ENCODE data around the gene CTAGE1. TPM values are rescaled to one million over a fixed set of nuclear protein-coding genes. Genes with fewer than 3 reads are reported as not detected.

CTAGE1 gene
- polyA plus RNA-seq, 1 of the 3 experiments (the other 2 are of a cell fraction): 0.07 TPM

DNA sequence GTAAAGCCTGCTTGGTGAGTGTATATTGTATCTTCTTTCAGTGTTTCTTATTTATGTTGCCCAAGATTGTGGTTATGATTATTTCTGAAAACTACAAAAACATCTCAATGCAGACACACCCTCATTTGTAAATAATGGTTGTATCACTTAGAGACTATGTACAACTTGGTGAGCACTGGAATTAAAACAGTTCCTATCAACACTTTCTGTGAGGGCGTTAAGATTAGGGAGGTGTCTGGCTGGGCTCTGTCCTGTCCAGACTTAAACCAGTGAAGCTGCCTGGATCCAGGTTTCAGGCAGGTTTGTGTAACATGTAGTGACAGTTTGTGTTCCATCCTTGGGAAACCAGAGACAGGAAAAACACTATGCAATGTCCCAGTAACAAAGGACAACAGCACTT, 49.7 kb downstream of the CTAGE1 start:
- no peak for DNase-seq
- no peak overlapping the region for H3K9ac ChIP-seq
- H3K79me2 ChIP-seq (ENCODE audit: insufficient read depth): no peaks in the 10 kb centered on the region
- H3K9me2 ChIP-seq: no peaks in the 10 kb centered on the region
- peaks cover 13% of the 10 kb centered on the region for H3K27me3 ChIP-seq (ENCODE audit: insufficient read depth)
- H2AFZ ChIP-seq (ENCODE audit: low read depth): no peak overlapping the region
- WGBS (ENCODE audit: low lambda C conversion rate): 8% methylated on average over 1 of the region's 1 CpG
- no peaks in the 10 kb centered on the region for H3K9me3 ChIP-seq
- no peaks in the 10 kb centered on the region for H3F3A ChIP-seq (replicated peaks; ENCODE audit: insufficient read depth)
- H3K4me1 ChIP-seq (ENCODE audit: control insufficient read depth in 1 of 2, insufficient read depth in 2 of 2, low read depth in 1 of 2, low read length in 1 of 2): no peaks in the 10 kb centered on the region
- TF ChIP-seq, protein P1, sequence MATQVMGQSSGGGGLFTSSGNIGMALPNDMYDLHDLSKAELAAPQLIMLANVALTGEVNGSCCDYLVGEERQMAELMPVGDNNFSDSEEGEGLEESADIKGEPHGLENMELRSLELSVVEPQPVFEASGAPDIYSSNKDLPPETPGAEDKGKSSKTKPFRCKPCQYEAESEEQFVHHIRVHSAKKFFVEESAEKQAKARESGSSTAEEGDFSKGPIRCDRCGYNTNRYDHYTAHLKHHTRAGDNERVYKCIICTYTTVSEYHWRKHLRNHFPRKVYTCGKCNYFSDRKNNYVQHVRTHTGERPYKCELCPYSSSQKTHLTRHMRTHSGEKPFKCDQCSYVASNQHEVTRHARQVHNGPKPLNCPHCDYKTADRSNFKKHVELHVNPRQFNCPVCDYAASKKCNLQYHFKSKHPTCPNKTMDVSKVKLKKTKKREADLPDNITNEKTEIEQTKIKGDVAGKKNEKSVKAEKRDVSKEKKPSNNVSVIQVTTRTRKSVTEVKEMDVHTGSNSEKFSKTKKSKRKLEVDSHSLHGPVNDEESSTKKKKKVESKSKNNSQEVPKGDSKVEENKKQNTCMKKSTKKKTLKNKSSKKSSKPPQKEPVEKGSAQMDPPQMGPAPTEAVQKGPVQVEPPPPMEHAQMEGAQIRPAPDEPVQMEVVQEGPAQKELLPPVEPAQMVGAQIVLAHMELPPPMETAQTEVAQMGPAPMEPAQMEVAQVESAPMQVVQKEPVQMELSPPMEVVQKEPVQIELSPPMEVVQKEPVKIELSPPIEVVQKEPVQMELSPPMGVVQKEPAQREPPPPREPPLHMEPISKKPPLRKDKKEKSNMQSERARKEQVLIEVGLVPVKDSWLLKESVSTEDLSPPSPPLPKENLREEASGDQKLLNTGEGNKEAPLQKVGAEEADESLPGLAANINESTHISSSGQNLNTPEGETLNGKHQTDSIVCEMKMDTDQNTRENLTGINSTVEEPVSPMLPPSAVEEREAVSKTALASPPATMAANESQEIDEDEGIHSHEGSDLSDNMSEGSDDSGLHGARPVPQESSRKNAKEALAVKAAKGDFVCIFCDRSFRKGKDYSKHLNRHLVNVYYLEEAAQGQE (IDR thresholded peaks at IDR 0.05; ENCODE audit: low read depth, low read length): no peak
- TF ChIP-seq TEAD4 (IDR thresholded peaks at IDR 0.05; ENCODE audit: borderline replicate concordance, insufficient read depth) (no peak), MEF2A (IDR thresholded peaks at IDR 0.05; ENCODE audit: borderline replicate concordance, low read depth) (no peak), SMC3 (IDR thresholded peaks at IDR 0.05; ENCODE audit: low read depth, low read length) (no peak), POLR2AphosphoS5 (IDR thresholded peaks at IDR 0.05; ENCODE audit: low read depth, low read length) (no peak), RAD21 (IDR thresholded peaks at IDR 0.05; ENCODE audit: low read length) (no peak), RFX5 (IDR thresholded peaks at IDR 0.05; ENCODE audit: low read length) (no peak), RCOR1 (IDR thresholded peaks at IDR 0.05; ENCODE audit: low read length) (no peak), TCF12 (IDR thresholded peaks at IDR 0.05) (no peak), ELF1 (IDR thresholded peaks at IDR 0.05) (no peak)
- TF ChIP-seq, protein P2, sequence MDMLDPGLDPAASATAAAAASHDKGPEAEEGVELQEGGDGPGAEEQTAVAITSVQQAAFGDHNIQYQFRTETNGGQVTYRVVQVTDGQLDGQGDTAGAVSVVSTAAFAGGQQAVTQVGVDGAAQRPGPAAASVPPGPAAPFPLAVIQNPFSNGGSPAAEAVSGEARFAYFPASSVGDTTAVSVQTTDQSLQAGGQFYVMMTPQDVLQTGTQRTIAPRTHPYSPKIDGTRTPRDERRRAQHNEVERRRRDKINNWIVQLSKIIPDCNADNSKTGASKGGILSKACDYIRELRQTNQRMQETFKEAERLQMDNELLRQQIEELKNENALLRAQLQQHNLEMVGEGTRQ (IDR thresholded peaks at IDR 0.05; ENCODE audit: borderline replicate concordance, low read depth, low read length): no peak
- TF ChIP-seq, protein P3, sequence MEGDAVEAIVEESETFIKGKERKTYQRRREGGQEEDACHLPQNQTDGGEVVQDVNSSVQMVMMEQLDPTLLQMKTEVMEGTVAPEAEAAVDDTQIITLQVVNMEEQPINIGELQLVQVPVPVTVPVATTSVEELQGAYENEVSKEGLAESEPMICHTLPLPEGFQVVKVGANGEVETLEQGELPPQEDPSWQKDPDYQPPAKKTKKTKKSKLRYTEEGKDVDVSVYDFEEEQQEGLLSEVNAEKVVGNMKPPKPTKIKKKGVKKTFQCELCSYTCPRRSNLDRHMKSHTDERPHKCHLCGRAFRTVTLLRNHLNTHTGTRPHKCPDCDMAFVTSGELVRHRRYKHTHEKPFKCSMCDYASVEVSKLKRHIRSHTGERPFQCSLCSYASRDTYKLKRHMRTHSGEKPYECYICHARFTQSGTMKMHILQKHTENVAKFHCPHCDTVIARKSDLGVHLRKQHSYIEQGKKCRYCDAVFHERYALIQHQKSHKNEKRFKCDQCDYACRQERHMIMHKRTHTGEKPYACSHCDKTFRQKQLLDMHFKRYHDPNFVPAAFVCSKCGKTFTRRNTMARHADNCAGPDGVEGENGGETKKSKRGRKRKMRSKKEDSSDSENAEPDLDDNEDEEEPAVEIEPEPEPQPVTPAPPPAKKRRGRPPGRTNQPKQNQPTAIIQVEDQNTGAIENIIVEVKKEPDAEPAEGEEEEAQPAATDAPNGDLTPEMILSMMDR (IDR thresholded peaks at IDR 0.05): no peak
- H3K27ac ChIP-seq (ENCODE audit: low read depth in 2 of 2, low read length in 1 of 2): no peak overlapping the region
- H3K4me2 ChIP-seq: no peak overlapping the region
- no peaks in the 10 kb centered on the region for H4K20me1 ChIP-seq (ENCODE audit: insufficient read depth)
- H3K36me3 ChIP-seq (replicated peaks in 1 of 2; ENCODE audit: control insufficient read depth in 1 of 2, insufficient read depth in 2 of 2, low read length in 1 of 2): no peaks in the 10 kb centered on the region
- CTCF ChIA-PET: no interaction called here
- POLR2A ChIA-PET: no interaction called here
- H3K4me3 ChIP-seq (ENCODE audit: low read depth in 2 of 2, low read length in 1 of 2): no peak overlapping the region

DNA sequence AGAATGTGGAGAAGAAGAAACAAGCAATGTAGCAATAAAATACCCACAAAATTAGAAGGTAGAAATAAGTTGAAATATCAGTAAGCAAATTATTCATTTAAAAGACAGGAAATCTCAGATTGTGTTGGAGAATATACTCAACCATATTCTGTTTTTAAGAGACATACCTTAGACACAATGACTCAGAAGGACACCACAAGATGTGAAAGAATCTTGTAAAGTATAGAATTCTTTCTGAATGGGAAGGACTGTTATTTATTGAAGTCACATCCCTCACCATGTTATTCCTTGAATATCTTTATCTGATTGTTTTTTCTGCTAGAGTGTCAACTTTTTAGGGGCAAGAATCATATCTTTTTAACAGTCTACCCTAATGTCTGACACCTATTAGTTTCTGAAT, 50.4 kb downstream of the CTAGE1 start:
- Histone ChIP-seq H4K20me1 (ENCODE audit: insufficient read depth) (no peaks in the 10 kb centered on the region), H3K36me3 (replicated peaks in 1 of 2; ENCODE audit: control insufficient read depth in 1 of 2, insufficient read depth in 2 of 2, low read length in 1 of 2) (no peaks in the 10 kb centered on the region), H3K27ac (ENCODE audit: low read depth in 2 of 2, low read length in 1 of 2) (no peak overlapping the region), H3K9me3 (no peaks in the 10 kb centered on the region), H3K4me2 (no peak overlapping the region), H2AFZ (ENCODE audit: low read depth) (no peak overlapping the region), H3K9me2 (no peaks in the 10 kb centered on the region), H3K9ac (no peak overlapping the region), H3K79me2 (ENCODE audit: insufficient read depth) (no peaks in the 10 kb centered on the region), H3K4me3 (ENCODE audit: low read depth in 2 of 2, low read length in 1 of 2) (no peak overlapping the region), H3K27me3 (ENCODE audit: insufficient read depth) (peaks cover 13% of the 10 kb centered on the region), H3K4me1 (ENCODE audit: control insufficient read depth in 1 of 2, insufficient read depth in 2 of 2, low read depth in 1 of 2, low read length in 1 of 2) (no peaks in the 10 kb centered on the region), H3F3A (replicated peaks; ENCODE audit: insufficient read depth) (no peaks in the 10 kb centered on the region)
- TF ChIP-seq ELF1 (IDR thresholded peaks at IDR 0.05) (no peak), TCF12 (IDR thresholded peaks at IDR 0.05) (no peak), TEAD4 (IDR thresholded peaks at IDR 0.05; ENCODE audit: borderline replicate concordance, insufficient read depth) (no peak), RXRA (IDR thresholded peaks at IDR 0.05; ENCODE audit: borderline replicate concordance, low read depth) (no peak), TAF1 (IDR thresholded peaks at IDR 0.05; ENCODE audit: borderline replicate concordance, low read depth, low read length) (no peak), FOXJ3 (CRISPR knock-in tag; IDR thresholded peaks at IDR 0.05) (no peak), FOSL2 (IDR thresholded peaks at IDR 0.05; ENCODE audit: borderline replicate concordance, low read depth) (no peak), JUND (IDR thresholded peaks at IDR 0.05) (no peak), RAD21 (IDR thresholded peaks at IDR 0.05; ENCODE audit: low read length) (no peak)
- CTCF ChIA-PET: no interaction called here
- no peak for DNase-seq
- POLR2A ChIA-PET: no interaction called here
